Breast epithelium (tissue), 4 donors: Measurements from ENCODE around the gene BPTF. TPM values are rescaled to one million over a fixed set of nuclear protein-coding genes. Genes with fewer than 3 reads are reported as not detected.

Experiments
- DNase-seq, 2 donors: peaks; one replicate each; pipeline ENCODE4 v3.0.0-alpha.2; 2019; ENCODE audit warnings: low spot score in 2 of 2
- H3K27ac ChIP-seq, 2 donors: fragments of 200-600 bp; sonication (generic) in 1 of 2; one replicate each; pipeline ENCODE4 v1.5.1; 2016 to 2019; ENCODE audit warnings: mild to moderate bottlenecking in 1 of 2
- H3K27me3 ChIP-seq, 2 donors: fragments of 200-600 bp; sonication (generic) in 1 of 2; one replicate each; pipeline versions ENCODE4 v1.5.1 to v1.6.0; 2017 to 2019; ENCODE audit warnings: control low read depth in 1 of 2, mild to moderate bottlenecking in 1 of 2
- H3K36me3 ChIP-seq: fragments of 200-600 bp; one replicate; pipeline ENCODE4 v1.5.1; 2019
- H3K4me1 ChIP-seq, 2 donors: fragments of 200-600 bp; sonication (generic); one replicate each; pipeline ENCODE4 v1.5.1; 2016 to 2019; ENCODE audit warnings: control low read depth in 1 of 2
- H3K4me3 ChIP-seq, 3 donors: fragments of 200-600 bp; sonication (generic); 1 replicate in 2 of 3; 2 replicates in 1 of 3; pipeline ENCODE4 v1.5.1; 2016 to 2019; ENCODE audit warnings: mild to moderate bottlenecking in 3 of 3, moderate library complexity in 2 of 3
- H3K9me3 ChIP-seq, 2 donors: fragments of 200-600 bp; sonication (generic) in 1 of 2; one replicate each; pipeline ENCODE4 v1.5.1; 2016 to 2019; ENCODE audit warnings: control low read depth in 1 of 2
- POLR2A ChIP-seq: fragments of 450-650 bp; IDR thresholded peaks from one replicate; pipeline ENCODE4 v1.6.1; 2016; ENCODE audit warnings: antibody characterized with exemption, mild to moderate bottlenecking, moderate library complexity
- POLR2AphosphoS5 ChIP-seq, 3 donors: sonication (generic); formaldehyde crosslinking; IDR thresholded peaks; one replicate each; pipeline ENCODE4 v1.6.1; 2017; ENCODE audit warnings: antibody characterized with exemption in 3 of 3
- intact Hi-C: fragments of 100-400 bp; cut with DNase I; formaldehyde crosslinking; loops from one replicate; pipeline ENCODE4 v1.15.1; 2023; ENCODE audit warnings: low total_unique reads
- total RNA-seq, 3 donors: library from RNA; depleted of rRNA; stranded (reverse); fragments of >200 nt; gene quantifications; one replicate each; pipeline ENCODE4 v1.1.0, GENCODE V29; 2016
- TF ChIP-seq, protein P1 (sequence below), 3 donors: fragments of 450-650 bp; IDR thresholded peaks; one replicate each; pipeline ENCODE4 v1.5.1; 2016 to 2017; ENCODE audit warnings: antibody characterized with exemption in 3 of 3, mild to moderate bottlenecking in 3 of 3, moderate library complexity in 3 of 3

BPTF gene
- total RNA-seq, 3 donors from 2014 or later: 97.6 to 142 (median 120) TPM

DNA sequence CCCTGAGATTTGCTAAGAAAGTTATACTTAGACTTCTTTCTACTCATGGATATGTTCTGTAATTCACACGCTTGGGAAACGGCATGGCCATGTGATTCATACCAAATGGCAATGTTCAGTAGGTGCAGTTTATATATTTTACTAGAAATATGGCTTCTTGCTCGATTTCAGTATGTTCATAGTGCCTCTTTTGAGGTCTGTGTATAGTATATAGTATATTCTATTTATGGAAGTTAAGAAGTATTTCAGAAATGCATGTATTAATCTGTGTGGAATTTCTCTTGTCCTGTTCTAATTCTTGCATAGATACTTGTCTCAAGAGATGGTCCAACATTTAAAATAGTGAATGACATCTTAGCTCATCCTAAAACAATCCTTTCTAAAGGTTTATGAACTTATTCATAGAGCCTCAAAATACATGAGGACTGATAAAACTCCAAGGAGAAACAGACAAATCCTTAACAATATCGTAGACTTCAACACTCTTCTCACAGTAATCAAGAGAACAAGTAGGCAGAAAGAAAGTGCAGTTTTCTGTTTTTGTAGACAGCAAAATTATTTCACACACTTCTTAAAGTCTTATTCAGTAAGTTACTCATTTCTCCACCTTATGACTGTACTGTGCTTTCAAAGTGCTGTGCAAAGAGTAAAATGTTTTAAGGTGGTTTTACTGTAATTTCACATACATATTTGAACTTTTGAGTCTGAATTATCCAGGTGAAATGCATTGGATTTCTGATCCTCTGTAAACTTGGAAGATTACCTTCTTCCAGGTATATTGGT, 11.1 kb downstream of the BPTF start:
- Histone ChIP-seq H3K4me1 (no peaks in the 10 kb centered on the region), H3K27ac (no peak overlapping the region), H3K36me3 (no peaks in the 10 kb centered on the region), H3K4me3 (no peak overlapping the region), H3K27me3 (no peaks in the 10 kb centered on the region), H3K9me3 (no peaks in the 10 kb centered on the region)
- TF ChIP-seq POLR2AphosphoS5 (IDR thresholded peaks at IDR 0.05) (no peak), POLR2A (no peak)
- TF ChIP-seq, protein P1, sequence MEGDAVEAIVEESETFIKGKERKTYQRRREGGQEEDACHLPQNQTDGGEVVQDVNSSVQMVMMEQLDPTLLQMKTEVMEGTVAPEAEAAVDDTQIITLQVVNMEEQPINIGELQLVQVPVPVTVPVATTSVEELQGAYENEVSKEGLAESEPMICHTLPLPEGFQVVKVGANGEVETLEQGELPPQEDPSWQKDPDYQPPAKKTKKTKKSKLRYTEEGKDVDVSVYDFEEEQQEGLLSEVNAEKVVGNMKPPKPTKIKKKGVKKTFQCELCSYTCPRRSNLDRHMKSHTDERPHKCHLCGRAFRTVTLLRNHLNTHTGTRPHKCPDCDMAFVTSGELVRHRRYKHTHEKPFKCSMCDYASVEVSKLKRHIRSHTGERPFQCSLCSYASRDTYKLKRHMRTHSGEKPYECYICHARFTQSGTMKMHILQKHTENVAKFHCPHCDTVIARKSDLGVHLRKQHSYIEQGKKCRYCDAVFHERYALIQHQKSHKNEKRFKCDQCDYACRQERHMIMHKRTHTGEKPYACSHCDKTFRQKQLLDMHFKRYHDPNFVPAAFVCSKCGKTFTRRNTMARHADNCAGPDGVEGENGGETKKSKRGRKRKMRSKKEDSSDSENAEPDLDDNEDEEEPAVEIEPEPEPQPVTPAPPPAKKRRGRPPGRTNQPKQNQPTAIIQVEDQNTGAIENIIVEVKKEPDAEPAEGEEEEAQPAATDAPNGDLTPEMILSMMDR (IDR thresholded peaks at IDR 0.05): no peak
- no peak for DNase-seq
- intact Hi-C loops: no loop called here

DNA sequence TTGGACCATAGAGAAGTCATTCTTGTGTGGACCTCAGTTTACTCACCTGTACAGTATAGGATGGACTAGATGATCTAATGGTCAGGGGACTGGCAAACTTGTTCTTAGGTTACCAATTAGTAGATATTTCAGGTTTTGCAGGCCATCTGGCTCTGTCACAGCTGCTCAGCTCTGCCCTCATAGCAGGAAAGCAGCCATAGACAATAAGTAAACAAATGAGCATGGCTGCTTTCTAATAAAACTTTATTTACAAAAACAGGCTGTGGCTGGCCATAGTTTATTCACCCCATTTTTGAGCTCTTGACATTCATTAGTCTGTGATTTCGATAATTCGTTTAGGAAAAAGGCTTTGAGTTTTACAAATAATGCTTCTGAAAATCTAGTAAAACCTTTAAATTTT, 12.7 kb downstream of the BPTF start:
- Histone ChIP-seq H3K4me1 (no peaks in the 10 kb centered on the region), H3K36me3 (no peaks in the 10 kb centered on the region), H3K27ac (no peak overlapping the region), H3K9me3 (no peaks in the 10 kb centered on the region), H3K4me3 (no peak overlapping the region), H3K27me3 (no peaks in the 10 kb centered on the region)
- no peak for DNase-seq
- TF ChIP-seq, protein P1 (IDR thresholded peaks at IDR 0.05): no peak
- TF ChIP-seq POLR2A (no peak), POLR2AphosphoS5 (IDR thresholded peaks at IDR 0.05) (no peak)
- intact Hi-C loops: no loop called here

DNA sequence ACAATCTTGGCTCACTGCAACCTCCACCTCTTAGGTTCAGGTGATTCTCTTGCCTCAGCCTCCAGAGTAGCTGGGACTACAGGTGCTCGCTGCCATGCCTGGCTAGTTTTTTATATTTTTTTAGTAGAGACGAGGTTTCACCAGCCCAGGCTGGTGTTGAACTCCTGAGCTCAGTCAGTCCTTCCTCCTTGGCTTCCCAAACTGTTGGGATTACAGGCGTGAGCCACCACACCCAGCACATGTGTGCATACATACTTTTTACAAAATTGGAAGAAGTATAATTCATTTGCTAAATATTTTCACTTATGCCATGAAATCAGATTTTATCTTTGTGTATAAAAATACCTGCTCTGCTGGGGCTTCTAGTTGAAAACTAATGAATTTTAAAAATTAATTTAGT, 13.2 kb downstream of the BPTF start:
- no peaks in the 10 kb centered on the region for H3K9me3 ChIP-seq
- intact Hi-C loops: no loop called here
- no peaks in the 10 kb centered on the region for H3K4me1 ChIP-seq
- no peak overlapping the region for H3K27ac ChIP-seq
- H3K4me3 ChIP-seq: no peak overlapping the region
- no peaks in the 10 kb centered on the region for H3K27me3 ChIP-seq
- DNase-seq: no peak
- TF ChIP-seq, protein P1 (IDR thresholded peaks at IDR 0.05): no peak
- TF ChIP-seq POLR2A: no peak
- TF ChIP-seq POLR2AphosphoS5 (IDR thresholded peaks at IDR 0.05): no peak
- H3K36me3 ChIP-seq: no peaks in the 10 kb centered on the region

DNA sequence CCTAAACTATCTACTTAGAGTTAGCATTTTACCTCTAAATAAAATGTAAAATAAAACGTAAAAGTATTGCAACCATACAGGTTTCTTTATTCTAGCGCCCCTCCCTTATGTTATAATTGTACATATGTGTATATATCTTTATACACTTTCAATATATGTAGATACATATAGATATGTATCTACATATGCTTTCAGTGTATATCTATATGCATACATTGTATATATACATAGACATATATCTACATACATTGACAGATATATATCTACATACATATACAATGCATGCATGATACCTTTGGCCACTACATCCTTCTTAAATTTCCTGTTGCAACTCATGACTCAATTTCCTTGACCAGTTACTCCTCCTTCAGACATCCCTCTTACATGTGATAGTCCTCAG, 16.7 kb downstream of the BPTF start:
- H3K27ac ChIP-seq: no peak overlapping the region
- no peaks in the 10 kb centered on the region for H3K4me1 ChIP-seq
- no peak overlapping the region for H3K4me3 ChIP-seq
- no peaks in the 10 kb centered on the region for H3K36me3 ChIP-seq
- no peak for TF ChIP-seq POLR2AphosphoS5 (IDR thresholded peaks at IDR 0.05)
- TF ChIP-seq, protein P1 (IDR thresholded peaks at IDR 0.05): no peak
- no peak for TF ChIP-seq POLR2A
- no peaks in the 10 kb centered on the region for H3K27me3 ChIP-seq
- DNase-seq: no peak
- H3K9me3 ChIP-seq: no peaks in the 10 kb centered on the region
- intact Hi-C loops: no loop called here

DNA sequence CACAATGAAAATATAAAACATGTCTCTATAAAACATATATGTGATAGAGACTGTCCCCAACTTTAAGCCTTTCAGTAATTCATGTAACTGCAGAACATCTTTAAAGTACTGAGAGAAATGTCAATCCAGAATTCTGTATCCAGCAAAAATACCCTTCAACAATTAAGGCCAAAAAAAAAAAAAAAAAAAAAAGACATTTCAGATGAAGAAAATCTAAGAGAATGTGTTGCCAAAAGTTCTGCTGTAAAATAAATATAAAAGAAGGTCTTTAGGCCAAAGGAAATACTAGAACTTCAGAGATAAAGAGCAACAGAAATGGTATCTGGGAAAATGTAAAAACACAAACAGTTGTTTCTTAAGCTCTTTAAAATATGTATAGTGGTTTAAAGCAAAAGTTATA, 17.3 kb downstream of the BPTF start:
- intact Hi-C loops: no loop called here
- Histone ChIP-seq H3K4me3 (no peak overlapping the region), H3K27ac (no peak overlapping the region), H3K9me3 (no peaks in the 10 kb centered on the region), H3K27me3 (no peaks in the 10 kb centered on the region), H3K36me3 (no peaks in the 10 kb centered on the region), H3K4me1 (no peaks in the 10 kb centered on the region)
- DNase-seq: no peak
- TF ChIP-seq POLR2AphosphoS5 (IDR thresholded peaks at IDR 0.05): no peak
- TF ChIP-seq, protein P1 (IDR thresholded peaks at IDR 0.05): no peak
- TF ChIP-seq POLR2A: no peak
